ENCODE results near the gene DCTD.

GRCh38 chr4:182861346-182861745 is 55.8 kb downstream of the DCTD start:
- TF ChIP-seq, protein P1, sequence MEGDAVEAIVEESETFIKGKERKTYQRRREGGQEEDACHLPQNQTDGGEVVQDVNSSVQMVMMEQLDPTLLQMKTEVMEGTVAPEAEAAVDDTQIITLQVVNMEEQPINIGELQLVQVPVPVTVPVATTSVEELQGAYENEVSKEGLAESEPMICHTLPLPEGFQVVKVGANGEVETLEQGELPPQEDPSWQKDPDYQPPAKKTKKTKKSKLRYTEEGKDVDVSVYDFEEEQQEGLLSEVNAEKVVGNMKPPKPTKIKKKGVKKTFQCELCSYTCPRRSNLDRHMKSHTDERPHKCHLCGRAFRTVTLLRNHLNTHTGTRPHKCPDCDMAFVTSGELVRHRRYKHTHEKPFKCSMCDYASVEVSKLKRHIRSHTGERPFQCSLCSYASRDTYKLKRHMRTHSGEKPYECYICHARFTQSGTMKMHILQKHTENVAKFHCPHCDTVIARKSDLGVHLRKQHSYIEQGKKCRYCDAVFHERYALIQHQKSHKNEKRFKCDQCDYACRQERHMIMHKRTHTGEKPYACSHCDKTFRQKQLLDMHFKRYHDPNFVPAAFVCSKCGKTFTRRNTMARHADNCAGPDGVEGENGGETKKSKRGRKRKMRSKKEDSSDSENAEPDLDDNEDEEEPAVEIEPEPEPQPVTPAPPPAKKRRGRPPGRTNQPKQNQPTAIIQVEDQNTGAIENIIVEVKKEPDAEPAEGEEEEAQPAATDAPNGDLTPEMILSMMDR (IDR thresholded peaks at IDR 0.05 in 8 of 11, conservative IDR thresholded peaks at IDR 0.05 in 3 of 11): no peak
- no peak for TF ChIP-seq POLR2A (IDR thresholded peaks at IDR 0.05)
